ENCODE data around the gene PARP9. TPM values are rescaled to one million over a fixed set of nuclear protein-coding genes. Genes with fewer than 3 reads are reported as not detected.

The PARP9 gene
- 9.9 and 10.4 TPM in 2 replicates for total RNA-seq

GRCh38 chr3:122564155-122564912, at the start of gene PARP9, which contains the start of gene DTX3L:
Gene PARP9 (minus strand): TSS chr3:122564300. CDS start chr3:122559620, 4,680 bp downstream.
Gene DTX3L (plus strand): TSS chr3:122564338. CDS start chr3:122564427, 89 bp downstream.

GRCh38 chr3:122577409-122578031, 13.4 kb upstream of the PARP9 start, which contains the start of gene PARP15:
Gene PARP15 (plus strand): TSS chr3:122577650. CDS start chr3:122577668, 18 bp downstream.

GRCh38 chr3:122514123-122515019, 49.7 kb downstream of the PARP9 start, which contains the start of gene KPNA1:
Gene KPNA1 (minus strand): TSS chr3:122514939. CDS start chr3:122496565, 18,374 bp downstream.

Other genes starting within 250 kb of the PARP9 start
- gene CSTA, start 239.1 kb downstream of the PARP9 start, total RNA-seq, result 1.3 and 1.8 TPM in 2 replicates
- gene MIX23, start 181.1 kb downstream of the PARP9 start, total RNA-seq, result 21.8 and 27.1 TPM in 2 replicates
- gene FAM162A, start 180.1 kb downstream of the PARP9 start, total RNA-seq, result 48.9 and 60.1 TPM in 2 replicates
- 1.6 and 5.5 TPM in 2 replicates for gene WDR5B, start 148.2 kb downstream of the PARP9 start, total RNA-seq
- gene KPNA1, start 49.4 kb downstream of the PARP9 start, total RNA-seq, result 19.1 and 24.5 TPM in 2 replicates
- gene DTX3L, start within 50 bp of the PARP9 start, total RNA-seq, result 10.3 and 14.1 TPM in 2 replicates
- gene PARP15, start 13.3 kb upstream of the PARP9 start, total RNA-seq, result not detected in 2 replicates
- gene PARP14, start 116.5 kb upstream of the PARP9 start, total RNA-seq, result 18.5 and 29.8 TPM in 2 replicates
- gene HSPBAP1, start 229.5 kb upstream of the PARP9 start, total RNA-seq, result 2.5 and 8.4 TPM in 2 replicates
- 9.9 and 13.0 TPM in 2 replicates for gene SLC49A4, start 230.8 kb upstream of the PARP9 start, total RNA-seq